SHP77 (cell line): Measurements from ENCODE around the gene SENP1.

Experiments used
- DNase-seq, 2 experiments: peaks; one replicate each; lab custom pipeline; 2025; lab: John Stamatoyannopoulos, UW

SENP1 gene

GRCh38 chr12:48036818-48037217, 69.1 kb downstream of the SENP1 start:
- DNase-seq, result no peak

DNA sequence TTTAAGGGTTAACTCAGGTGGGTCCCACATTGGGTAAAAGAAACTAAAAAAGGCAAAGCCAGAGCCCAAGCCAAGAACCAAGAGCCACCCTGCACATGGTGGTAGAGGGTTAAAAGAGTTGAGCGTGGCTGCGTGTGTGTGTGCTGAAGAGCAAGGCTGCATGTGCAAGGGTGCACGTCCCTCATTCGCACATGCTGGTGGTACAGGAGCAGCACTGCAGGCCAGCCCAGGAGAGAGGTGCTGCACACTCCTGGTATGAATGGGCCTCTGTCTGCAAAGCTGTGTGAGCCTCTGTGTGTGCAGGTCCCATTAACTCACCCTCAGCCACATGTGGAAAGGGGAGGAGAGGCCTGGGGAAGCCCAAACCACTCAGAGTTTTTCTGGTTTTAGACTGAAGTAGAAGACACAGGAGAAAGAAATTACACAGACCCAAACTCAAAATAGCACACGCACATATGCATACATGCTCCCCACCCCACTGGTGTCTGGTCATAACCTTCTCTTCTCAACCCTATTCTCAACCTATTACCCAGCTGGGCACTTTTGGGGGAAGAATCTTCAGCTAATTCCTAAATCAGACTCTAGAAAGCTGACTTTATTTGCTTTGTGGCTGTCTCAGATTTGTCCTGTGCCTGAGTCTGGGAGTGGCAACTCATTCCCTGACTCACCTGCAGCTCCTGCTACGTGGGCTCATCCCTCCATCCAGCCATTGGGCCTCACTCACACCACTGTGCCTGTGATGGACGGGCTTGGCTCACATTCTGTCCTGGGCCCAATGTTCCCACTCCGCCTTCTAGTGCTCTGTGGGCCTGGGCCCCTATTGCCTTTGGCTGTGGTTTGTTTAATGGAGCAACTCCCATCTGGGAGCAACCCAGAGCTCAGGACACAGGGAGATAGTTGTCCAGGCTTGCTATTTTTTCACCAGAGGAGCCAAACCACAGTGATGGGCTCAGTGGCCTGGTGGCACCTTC, 70.8 kb downstream of the SENP1 start:
- no peak for DNase-seq

DNA sequence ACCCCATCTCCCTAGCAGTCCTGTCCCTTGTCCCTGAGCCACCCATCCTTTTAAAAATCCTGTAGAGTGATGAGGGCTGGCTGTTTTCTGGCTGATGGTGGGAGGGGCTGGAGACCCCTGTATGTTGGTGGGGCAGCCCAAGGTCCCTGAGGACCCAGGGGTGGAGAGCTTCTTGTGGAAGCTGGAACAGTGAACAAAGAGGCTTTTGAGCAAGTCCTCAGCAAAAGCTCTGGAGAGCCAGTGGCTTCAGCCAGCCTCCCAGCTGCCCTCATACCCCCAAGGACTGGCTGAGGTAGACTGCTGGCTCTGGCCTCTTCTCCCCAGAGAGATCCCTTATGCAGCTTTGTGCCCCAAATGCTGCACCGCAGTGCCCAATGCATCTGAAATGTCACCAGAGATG, 72.4 kb downstream of the SENP1 start:
- DNase-seq, result no peak

- no peak for DNase-seq
These were observed 73.3 kb downstream of the SENP1 start for GRCh38 chr12:48032597-48032996.

- DNase-seq, result no peak
These were observed 74.5 kb downstream of the SENP1 start for GRCh38 chr12:48031135-48031960.

- peak in 1 of 2 experiments; percentile 1 for DNase-seq
These were observed 75.7 kb downstream of the SENP1 start for GRCh38 chr12:48030173-48030650.

DNA sequence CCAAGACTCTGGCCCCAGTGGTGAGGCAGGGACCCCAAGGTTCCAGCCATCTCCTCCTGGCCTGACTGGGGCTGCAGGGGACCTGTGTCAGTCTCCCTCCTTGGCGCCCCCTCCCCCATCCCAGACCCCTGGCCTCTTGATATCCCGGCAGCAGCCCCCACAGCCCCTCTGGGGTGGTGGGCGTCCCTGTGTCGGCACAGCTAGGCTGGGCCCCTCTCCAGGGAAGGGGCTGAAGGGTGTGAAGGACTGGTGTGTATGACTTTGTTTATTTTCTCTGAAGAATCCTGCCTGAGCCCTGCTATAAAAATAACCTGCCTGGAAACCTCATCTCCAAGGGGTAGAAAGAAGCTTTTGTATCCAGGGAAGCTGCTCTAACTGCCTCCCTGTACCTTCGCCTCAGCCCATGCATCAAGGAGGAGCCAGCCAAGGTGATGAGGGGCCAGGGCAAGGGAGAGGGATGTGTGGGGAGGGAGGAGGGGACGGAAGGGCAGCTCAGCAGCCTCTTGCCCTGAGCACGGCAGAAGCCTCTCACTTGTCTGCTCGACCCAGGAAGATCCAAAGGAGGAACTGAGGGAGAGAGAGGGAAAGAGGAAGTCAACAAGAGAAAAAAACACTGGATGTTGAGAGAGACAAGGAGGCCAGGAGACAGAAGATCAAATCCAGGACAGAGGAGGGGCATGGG, 76.2 kb downstream of the SENP1 start:
- no peak for DNase-seq

DNA sequence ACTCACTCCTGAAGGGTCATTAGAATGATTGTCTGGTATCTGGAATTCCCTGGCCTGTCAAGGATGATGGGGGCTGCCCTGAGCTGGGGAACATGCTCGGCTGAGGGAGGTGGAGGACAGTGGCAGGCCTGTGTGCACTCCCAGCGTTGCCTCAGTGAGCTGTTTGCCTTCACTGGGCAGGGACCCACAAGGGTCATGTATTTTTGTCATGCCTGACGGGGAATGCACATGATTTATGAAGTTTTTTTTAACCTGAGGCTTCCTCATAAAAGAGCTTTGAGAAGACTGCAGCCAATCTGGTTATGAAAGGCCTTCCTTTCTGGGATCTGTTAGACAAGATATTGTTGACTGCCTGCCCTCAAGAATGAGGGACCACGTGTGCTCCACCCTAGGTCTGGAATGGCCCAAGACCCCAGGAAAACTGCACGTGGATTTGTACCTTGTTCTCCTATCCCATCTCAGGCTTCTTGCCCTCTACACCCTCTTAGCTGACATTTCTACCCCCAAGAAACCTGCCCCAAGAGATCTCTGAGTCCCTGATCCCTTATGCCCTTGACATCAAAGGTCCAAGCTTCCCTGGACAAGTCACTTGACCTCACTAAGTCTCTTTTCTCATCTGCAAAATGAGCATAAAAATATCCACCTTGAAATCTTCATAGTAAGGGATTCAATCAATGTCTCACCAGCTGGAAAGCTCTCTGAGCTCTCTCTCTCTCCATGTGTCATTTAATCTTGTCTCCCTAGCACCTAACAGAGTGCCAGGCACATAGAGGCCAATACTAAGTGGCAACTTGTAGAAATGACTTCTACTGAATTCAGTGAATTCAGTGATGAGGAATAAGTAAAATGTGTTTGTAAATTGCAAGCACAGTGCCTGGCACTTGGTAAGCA, 77.1 kb downstream of the SENP1 start:
- DNase-seq, result no peak

DNA sequence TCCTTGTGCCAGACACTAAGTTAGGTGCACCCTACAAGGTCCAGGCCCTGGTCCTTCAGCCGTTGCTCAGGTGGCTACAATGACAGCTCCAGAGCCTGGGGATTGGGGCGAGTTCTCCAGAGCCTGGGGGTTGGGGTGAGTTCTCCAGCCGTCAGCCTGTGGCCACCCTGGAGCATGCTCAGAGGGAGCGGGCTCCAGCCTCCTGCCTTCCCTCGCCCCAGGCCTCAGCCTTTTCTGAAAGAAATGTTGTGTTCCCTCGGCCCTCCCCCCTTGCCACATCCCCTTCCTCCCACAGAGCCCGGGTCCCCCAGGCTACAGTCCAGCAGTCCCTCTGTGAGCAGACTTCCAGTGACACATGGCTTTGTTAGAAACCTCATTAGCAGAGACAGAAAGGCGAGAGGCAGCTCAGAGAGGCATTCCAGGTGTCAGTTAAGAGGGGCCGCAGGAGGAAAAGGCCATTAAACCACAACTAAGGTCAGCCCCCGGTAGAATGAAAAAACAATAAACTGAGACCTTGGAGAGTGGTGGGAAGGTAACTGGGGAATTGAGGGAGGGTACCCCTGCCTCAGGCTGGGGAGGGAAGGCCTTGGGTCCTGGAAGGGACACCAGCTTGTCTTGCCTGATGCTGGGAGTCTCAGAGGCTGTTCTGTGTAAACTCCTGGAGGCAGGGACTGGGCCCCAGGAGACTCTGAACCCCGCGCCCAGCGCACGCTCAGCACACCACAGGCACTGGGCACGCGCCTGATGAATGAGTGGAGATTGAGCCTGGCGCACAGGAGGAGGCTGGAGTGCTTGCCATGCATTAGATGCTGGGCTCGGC, 78.5 kb downstream of the SENP1 start:
- DNase-seq, result no peak

DNA sequence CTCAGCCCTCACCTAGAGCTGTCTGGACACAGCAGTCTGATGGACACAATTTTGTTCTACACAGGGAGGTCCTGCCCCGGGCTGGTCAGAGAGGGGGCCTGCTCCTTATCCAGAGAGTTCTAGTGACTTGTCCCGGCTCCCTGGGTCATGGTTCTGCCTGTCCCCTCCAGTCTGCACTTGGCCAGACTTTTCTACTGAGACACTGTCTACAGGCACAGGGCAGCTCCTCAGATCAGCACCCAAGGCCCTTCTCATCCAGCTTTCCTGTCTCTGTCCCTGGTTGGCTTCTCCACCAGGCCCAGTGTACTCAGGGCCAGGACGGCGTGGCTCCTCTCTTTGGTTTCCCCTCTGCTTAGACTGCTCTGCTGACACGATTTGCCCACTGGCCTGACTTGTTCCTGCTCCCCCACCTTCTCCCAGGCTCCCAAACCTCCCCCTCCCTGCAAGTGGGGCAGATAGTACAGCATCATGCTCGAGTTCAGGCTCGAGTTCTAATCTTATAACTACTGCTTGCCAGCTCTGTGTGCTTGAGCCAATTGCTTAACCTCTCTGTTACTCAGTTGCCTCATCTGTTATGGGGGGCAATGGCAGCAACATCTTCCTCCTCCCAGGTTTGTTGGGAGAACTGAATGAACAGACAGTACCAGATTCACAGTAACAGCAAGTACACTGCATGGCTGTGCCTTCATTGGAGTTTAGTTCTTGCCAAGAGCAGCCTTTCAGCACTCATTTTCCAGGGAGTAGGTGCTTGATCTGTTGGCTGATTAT, 79.6 kb downstream of the SENP1 start:
- DNase-seq, result no peak

DNA sequence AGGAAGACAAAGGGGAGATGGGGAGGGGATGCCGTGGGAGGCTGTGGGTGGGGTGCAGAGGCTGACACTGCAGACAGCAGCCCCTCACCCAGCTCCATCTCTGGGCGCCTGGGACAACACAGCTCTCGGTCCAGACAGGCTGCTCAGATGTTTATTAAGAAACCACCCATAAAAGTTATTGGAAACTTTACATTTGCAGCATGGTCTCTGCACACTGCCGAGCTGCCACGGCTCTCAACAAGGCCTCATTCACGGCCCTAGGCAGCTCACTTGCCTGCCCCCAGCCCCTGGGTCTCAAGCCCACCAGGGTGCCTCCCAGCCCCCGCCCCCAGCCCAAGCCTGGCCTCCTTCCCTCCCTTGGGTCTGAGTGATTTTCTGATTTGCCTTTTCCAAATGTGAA, 80.6 kb downstream of the SENP1 start:
- no peak for DNase-seq

- DNase-seq, result no peak
These were observed 81.1 kb downstream of the SENP1 start for GRCh38 chr12:48024735-48025134.

GRCh38 chr12:48023386-48023785, 82.5 kb downstream of the SENP1 start:
- peak; percentile 30 to 54 for DNase-seq

GRCh38 chr12:48022676-48023385, 83.0 kb downstream of the SENP1 start:
- no peak for DNase-seq

- DNase-seq, result no peak
These were observed 83.7 kb downstream of the SENP1 start for GRCh38 chr12:48022180-48022521.

DNA sequence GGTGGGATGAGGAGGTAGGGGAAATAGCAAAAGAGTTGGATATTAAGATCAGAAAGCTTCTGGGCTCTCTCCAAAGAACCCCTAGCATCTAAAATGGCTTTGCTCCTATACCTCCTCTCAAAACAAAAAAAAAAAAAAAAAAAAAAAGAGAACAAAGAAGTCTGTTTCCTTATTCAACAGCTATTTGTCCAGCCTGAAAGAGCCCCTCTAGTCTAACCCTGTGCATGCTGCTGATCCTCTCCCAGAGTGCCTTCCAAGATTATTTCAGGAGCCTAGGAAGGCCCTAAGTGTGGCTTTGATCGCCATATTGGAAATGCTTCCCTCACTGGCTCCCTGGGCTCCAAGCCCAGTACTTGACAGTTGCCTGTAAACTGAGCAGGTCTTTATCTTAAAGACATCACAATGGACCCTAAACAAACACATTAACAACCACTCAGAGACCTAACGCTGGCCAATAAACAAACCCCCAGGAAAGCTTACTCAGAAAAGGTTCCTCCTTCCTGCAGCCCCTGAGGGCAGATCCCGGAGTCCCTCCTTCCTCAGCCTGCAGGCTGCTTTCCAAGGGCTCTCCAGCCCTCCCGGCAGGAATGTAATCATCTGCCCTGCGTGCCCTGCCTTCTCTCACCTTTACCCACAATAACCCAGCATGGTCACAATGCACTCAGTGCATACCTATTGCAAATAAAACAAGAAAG, 84.2 kb downstream of the SENP1 start:
- DNase-seq, result no peak

DNA sequence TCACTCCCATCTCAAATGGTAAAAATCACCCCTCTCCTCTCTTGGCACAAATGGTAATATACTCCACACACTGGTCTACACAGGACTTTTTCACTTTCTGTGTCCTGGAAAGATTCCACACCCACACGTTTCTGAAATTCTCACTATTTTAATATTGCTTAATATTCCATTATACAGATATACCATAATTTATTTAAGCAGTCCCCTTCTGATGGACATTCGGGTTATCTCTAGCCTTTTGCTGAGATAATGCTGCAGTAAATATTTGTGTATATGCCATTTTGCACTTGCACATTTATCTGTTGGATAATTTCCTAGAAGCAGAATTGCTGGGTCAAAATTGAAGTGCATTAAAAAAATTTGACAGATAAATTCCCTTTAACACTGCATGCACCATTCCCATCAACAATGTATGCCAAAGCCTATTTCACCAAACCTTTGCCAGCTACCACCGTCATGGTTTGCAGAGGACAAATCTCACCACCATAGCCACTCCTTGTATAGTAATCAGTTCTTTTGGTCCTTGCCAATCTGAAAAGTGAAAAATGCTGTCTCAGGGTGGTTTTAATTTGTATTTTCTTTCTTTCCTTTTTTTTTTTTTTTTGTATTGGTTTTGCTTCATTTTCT, 86.1 kb downstream of the SENP1 start:
- no peak for DNase-seq

GRCh38 chr12:48018618-48018995, 87.3 kb downstream of the SENP1 start:
- DNase-seq, result no peak
